HUES48 (cell line): Measurements from ENCODE around the gene EPS15.
"Not testable (repeated sequence)": the region's sequence is repeated elsewhere in the genome, so short reads cannot be mapped to it uniquely, and the experiment has no call there.

ENCODE experiments used
- H3K27ac ChIP-seq: one replicate; pipeline ENCODE4 v1.7.0; 2013; ENCODE audit warnings: low read depth, low read length, inconsistent platforms
- H3K27me3 ChIP-seq: 2 replicates; pipeline ENCODE4 v1.6.1; 2013; ENCODE audit warnings: mild to moderate bottlenecking, low read length; ENCODE audit not compliant: control insufficient read depth, insufficient read depth
- H3K36me3 ChIP-seq: 2 replicates; pipeline ENCODE4 v1.6.1; 2013; ENCODE audit warnings: low read length; ENCODE audit not compliant: control insufficient read depth, insufficient read depth
- H3K4me1 ChIP-seq: 2 replicates; pipeline ENCODE4 v1.6.1; 2013; ENCODE audit warnings: mild to moderate bottlenecking, low read length; ENCODE audit not compliant: control insufficient read depth, insufficient read depth
- H3K4me3 ChIP-seq: 2 replicates; pipeline ENCODE4 v1.5.1; 2013; ENCODE audit warnings: mild to moderate bottlenecking, low read depth, low read length
- H3K9ac ChIP-seq: 2 replicates; pipeline ENCODE4 v1.6.1; 2013; ENCODE audit warnings: mild to moderate bottlenecking, low read depth, low read length, moderate library complexity
- H3K9me3 ChIP-seq: 2 replicates; pipeline ENCODE4 v1.6.1; 2013; ENCODE audit warnings: low read length; ENCODE audit not compliant: control insufficient read depth, insufficient read depth

Gene EPS15

DNA sequence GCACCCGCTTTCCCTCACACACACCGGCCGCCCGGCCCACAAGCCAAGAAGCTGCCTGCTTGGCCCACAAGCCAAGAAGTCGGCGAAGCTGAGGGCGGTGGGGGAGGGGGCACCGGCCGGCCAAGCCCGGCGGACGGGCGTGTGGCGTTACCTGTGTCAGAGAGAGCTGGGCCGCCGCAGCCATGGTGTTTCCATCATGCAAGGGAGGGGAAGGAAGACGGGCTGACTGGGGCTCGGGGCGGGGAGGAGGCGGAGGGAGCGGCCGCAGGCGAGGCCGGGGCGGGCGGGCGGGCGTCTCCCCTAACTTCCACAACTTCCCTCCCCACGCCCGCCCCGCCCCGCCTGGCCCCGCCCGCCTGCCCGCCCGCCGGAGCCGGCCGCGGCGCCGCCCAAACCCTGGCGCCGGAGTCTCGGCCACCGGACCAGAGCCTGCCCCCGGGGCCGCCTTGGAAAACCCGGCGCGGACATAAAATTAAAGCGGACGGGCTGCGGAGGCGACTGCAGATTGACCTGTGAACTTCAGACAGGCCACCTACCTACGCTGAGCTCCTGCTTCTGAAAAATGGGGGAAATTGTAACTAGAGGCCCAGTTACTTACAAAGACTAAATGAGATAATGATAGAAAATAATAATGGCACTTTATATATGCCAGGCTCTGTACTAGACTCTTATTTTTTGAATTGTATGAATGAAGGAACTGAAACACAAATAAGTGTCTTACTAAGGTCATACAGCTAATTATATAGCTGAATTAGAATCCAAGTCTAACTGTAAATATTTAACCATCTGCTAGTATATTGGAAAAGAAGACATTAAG lies at the start of gene EPS15:
Gene EPS15 (minus strand): TSS at position 219 of the 817 bp plus-strand sequence. CDS start 35 bp downstream, at position 184.
- Histone ChIP-seq H3K27ac (peak within 1 kb of the TSS; percentile 91), H3K27me3 (no peaks in the 10 kb centered on the region)

GRCh38 chr1:51568231-51568935 lies 49.3 kb upstream of the EPS15 start:
- no peaks in the 10 kb centered on the region for H3K27me3 ChIP-seq
- peaks cover 25% of the 10 kb centered on the region for H3K4me1 ChIP-seq
- no peak overlapping the region for H3K4me3 ChIP-seq
- no peak overlapping the region for H3K27ac ChIP-seq
- H3K9me3 ChIP-seq = no peaks in the 10 kb centered on the region
- H3K36me3 ChIP-seq = no peaks in the 10 kb centered on the region
- no peak overlapping the region for H3K9ac ChIP-seq

More for the DNA sequence above, at the start of gene EPS15:
- H3K9me3 ChIP-seq = no peaks in the 10 kb centered on the region
- H3K4me3 ChIP-seq = peak within 1 kb of the TSS; percentile 95
- H3K36me3 ChIP-seq = no peaks in the 10 kb centered on the region
- H3K9ac ChIP-seq = peak within 1 kb of the TSS; percentile 73
- peaks cover 17% of the 10 kb centered on the region; the same call in 1 of the 2 replicates for H3K4me1 ChIP-seq

- no peaks in the 10 kb centered on the region for H3K27me3 ChIP-seq
- H3K9ac ChIP-seq = no peak overlapping the region
- no peak overlapping the region for H3K4me3 ChIP-seq
- no peaks in the 10 kb centered on the region for H3K36me3 ChIP-seq
- H3K4me1 ChIP-seq = peaks cover 25% of the 10 kb centered on the region
- H3K9me3 ChIP-seq = no peaks in the 10 kb centered on the region
- H3K27ac ChIP-seq = no peak overlapping the region
These were observed 48.6 kb upstream of the EPS15 start for GRCh38 chr1:51567653-51568052.

- Histone ChIP-seq H3K27me3 (no peaks in the 10 kb centered on the region), H3K9me3 (no peaks in the 10 kb centered on the region), H3K36me3 (no peaks in the 10 kb centered on the region), H3K4me1 (peaks cover 25% of the 10 kb centered on the region), H3K9ac (no peak overlapping the region), H3K4me3 (no peak overlapping the region), H3K27ac (no peak overlapping the region)
These were observed 47.2 kb upstream of the EPS15 start for GRCh38 chr1:51566260-51566659.

GRCh38 chr1:51565009-51565408 lies 45.9 kb upstream of the EPS15 start:
- Histone ChIP-seq H3K27ac (no peak overlapping the region), H3K27me3 (no peaks in the 10 kb centered on the region), H3K4me1 (peaks cover 24% of the 10 kb centered on the region), H3K9me3 (no peaks in the 10 kb centered on the region), H3K36me3 (no peaks in the 10 kb centered on the region), H3K4me3 (no peak overlapping the region), H3K9ac (no peak overlapping the region)

DNA sequence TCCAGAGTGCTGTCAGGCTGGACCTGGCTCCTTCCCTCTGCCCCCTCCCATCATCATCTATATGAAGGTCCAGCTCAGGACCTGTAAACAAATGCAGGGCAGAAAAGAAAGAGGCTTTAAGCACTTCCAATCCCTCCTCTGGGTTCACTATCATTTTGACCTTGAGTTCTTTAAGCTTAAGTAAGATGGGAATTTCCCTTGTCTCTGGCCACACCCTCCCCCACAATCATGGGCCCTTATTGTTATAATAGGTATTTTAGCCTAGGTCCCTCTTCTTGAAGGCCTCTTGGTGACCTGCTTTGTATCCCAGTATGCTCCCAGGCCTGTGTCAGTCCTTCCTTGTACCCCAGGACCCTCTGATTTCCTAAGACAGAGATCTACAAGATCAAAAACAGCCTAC lies 45.1 kb upstream of the EPS15 start:
- Histone ChIP-seq H3K36me3 (no peaks in the 10 kb centered on the region), H3K27ac (no peak overlapping the region), H3K4me1 (peaks cover 24% of the 10 kb centered on the region), H3K4me3 (no peak overlapping the region), H3K9ac (no peak overlapping the region), H3K9me3 (no peaks in the 10 kb centered on the region), H3K27me3 (no peaks in the 10 kb centered on the region)

DNA sequence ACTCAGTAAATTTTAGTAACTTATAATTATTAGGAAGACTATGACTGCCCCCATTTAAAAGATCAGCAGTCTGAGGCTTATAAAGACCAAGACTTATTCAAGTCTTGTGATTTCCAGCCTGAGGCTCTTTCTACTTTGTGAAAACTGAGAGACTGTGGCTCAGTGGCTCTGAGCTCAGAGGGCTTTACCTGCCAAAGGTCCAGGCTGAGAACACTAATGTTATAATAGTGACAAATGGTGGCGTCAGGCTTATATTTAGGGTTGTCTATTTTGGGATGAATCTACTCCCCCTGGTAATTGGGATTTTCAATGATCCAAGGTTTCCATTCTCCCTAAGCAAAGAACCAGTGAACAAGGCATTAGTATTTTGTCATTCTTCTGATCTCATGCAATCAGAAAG lies 42.6 kb upstream of the EPS15 start:
- Histone ChIP-seq H3K9ac (no peak overlapping the region), H3K27me3 (no peaks in the 10 kb centered on the region), H3K36me3 (no peaks in the 10 kb centered on the region), H3K9me3 (no peaks in the 10 kb centered on the region), H3K4me3 (no peak overlapping the region), H3K4me1 (peaks cover 36% of the 10 kb centered on the region), H3K27ac (no peak overlapping the region)

DNA sequence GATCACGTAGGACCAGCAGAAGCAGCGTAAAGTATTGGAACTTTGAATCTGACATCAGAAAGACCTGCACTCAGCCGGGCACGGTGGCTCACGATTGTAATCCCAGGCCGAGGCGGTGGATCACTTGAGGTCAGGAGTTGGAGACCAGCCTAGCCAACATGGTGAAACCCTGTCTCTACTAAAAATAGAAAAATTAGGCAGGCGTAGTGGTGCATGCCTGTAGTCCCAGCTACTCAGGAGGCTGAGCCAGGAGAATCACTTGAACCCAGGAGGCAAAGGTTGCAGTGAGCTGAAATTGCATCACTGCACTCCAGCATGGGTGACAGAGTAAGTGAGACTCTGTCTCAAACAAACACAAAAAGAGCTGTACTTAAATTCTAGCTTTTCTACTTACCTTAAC lies 41.8 kb upstream of the EPS15 start:
- not testable (repeated sequence) for H3K36me3 ChIP-seq, H3K9ac ChIP-seq, H3K4me3 ChIP-seq, H3K9me3 ChIP-seq, H3K27me3 ChIP-seq, H3K27ac ChIP-seq
- peaks cover 36% of the 10 kb centered on the region for H3K4me1 ChIP-seq

- H3K36me3 ChIP-seq = no peaks in the 10 kb centered on the region
- no peak overlapping the region for H3K9ac ChIP-seq
- no peaks in the 10 kb centered on the region for H3K27me3 ChIP-seq
- H3K4me3 ChIP-seq = no peak overlapping the region
- no peak overlapping the region for H3K27ac ChIP-seq
- H3K4me1 ChIP-seq = peaks cover 36% of the 10 kb centered on the region
- H3K9me3 ChIP-seq = no peaks in the 10 kb centered on the region
These were observed 41.0 kb upstream of the EPS15 start for GRCh38 chr1:51560034-51560433.

GRCh38 chr1:51559501-51559900 lies 40.4 kb upstream of the EPS15 start:
- Histone ChIP-seq H3K4me1 (peaks cover 32% of the 10 kb centered on the region), H3K27me3 (no peaks in the 10 kb centered on the region), H3K27ac (no peak overlapping the region), H3K36me3 (no peaks in the 10 kb centered on the region), H3K9me3 (no peaks in the 10 kb centered on the region), H3K4me3 (no peak overlapping the region), H3K9ac (no peak overlapping the region)

DNA sequence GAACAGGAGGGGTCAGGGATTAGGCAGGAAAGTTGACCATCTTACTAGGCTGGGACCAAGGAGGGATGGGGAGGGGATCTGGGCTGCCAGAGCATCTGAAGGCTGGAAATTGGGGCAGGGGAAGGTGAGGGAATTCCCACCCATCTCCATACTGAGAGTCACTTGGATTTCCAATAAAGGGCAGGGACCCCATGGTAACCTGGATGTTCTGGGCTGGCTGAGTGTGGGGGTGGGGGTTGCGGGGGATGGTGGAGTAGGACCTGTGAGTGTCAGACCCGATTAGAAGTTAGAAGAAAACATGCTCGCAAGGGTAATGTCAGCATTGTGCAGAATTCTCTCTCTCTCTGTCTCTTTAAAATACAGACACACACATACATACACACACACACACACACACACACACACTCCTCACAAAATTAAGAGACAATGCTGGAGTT lies 40.0 kb upstream of the EPS15 start:
- Histone ChIP-seq H3K9ac (no peak overlapping the region), H3K4me1 (peaks cover 27% of the 10 kb centered on the region), H3K27me3 (no peaks in the 10 kb centered on the region), H3K27ac (no peak overlapping the region), H3K36me3 (no peaks in the 10 kb centered on the region), H3K4me3 (no peak overlapping the region), H3K9me3 (no peaks in the 10 kb centered on the region)
